PC-3 (cell line): Measurements from ENCODE around the gene BRK1. TPM values are rescaled to one million over a fixed set of nuclear protein-coding genes. Genes with fewer than 3 reads are reported as not detected.
"Not testable (repeated sequence)": the region's sequence is repeated elsewhere in the genome, so short reads cannot be mapped to it uniquely, and the experiment has no call there.

Source experiments
- ATAC-seq: fragments of 200-7000 bp; cut with Tn5 transposase; 2 replicates; pipeline ENCODE4 v1.9.1; 2020; ENCODE audit warnings: mild to moderate bottlenecking, moderate library complexity
- Bru-seq: library from RNA; stranded (reverse); fragments of 400-500 nt; gene quantifications from one replicate; lab custom pipeline; 2021; lab: Mats Ljungman, UMichigan
- BruChase-seq, 2 experiments: library from RNA; stranded (reverse); fragments of 400-500 nt; gene quantifications; one replicate each; lab custom pipeline; 2021; lab: Mats Ljungman, UMichigan
- BruUV-seq: library from RNA; stranded (reverse); fragments of 400-500 nt; replicated peaks from 2 replicates; lab custom pipeline; 2021; lab: Mats Ljungman, UMichigan
- CTCF ChIA-PET: fragments of 300-600 bp; sonication (Branson Sonifier 250); formaldehyde crosslinking; loops from one replicate; lab custom pipeline; 2022; ENCODE audit warnings: antibody characterized with exemption; lab: Charles Lee
- POLR2A ChIA-PET: fragments of 300-600 bp; sonication (Branson Sonifier 250); formaldehyde crosslinking; loops from one replicate; lab custom pipeline; 2022; ENCODE audit warnings: antibody characterized with exemption; ENCODE audit not compliant: unreplicated experiment; lab: Charles Lee
- DNase-seq: peaks from one replicate; pipeline ENCODE4 v3.0.0-alpha.2; 2015
- H2AFZ ChIP-seq: fragments of 300-600 bp; sonication (generic); 2 replicates; pipeline ENCODE4 v1.6.0; 2016; ENCODE audit warnings: antibody characterized with exemption, low read length
- H3F3A ChIP-seq: fragments of 300-600 bp; sonication (generic); one replicate; pipeline ENCODE4 v1.6.0; 2017; ENCODE audit warnings: antibody characterized with exemption, low read length, control low read depth, mild to moderate bottlenecking; ENCODE audit not compliant: unreplicated experiment
- H3K27ac ChIP-seq: fragments of 300-600 bp; sonication (generic); 2 replicates; pipeline ENCODE4 v1.5.1; 2016; ENCODE audit warnings: mild to moderate bottlenecking, low read length
- H3K27me3 ChIP-seq: fragments of 300-600 bp; sonication (generic); 2 replicates; pipeline ENCODE4 v1.6.1; 2016; ENCODE audit warnings: low read length, mixed read lengths
- H3K36me3 ChIP-seq: fragments of 300-600 bp; sonication (generic); 2 replicates; pipeline ENCODE4 v1.6.1; 2016; ENCODE audit warnings: low read depth, mixed run types, low read length, mixed read lengths
- H3K4me1 ChIP-seq: fragments of 300-600 bp; sonication (generic); 2 replicates; pipeline ENCODE4 v1.5.1; 2016; ENCODE audit warnings: low read length; ENCODE audit not compliant: insufficient read depth
- H3K4me2 ChIP-seq: fragments of 300-600 bp; sonication (generic); 2 replicates; pipeline ENCODE4 v1.6.0; 2016; ENCODE audit warnings: low read length
- H3K4me3 ChIP-seq: fragments of 300-600 bp; sonication (generic); 2 replicates; pipeline ENCODE4 v1.5.1; 2016; ENCODE audit warnings: mild to moderate bottlenecking, low read length, mixed read lengths
- H3K79me2 ChIP-seq: fragments of 300-600 bp; sonication (generic); 2 replicates; pipeline ENCODE4 v1.6.1; 2017; ENCODE audit warnings: low read length, mixed read lengths
- H3K9ac ChIP-seq: fragments of 300-600 bp; sonication (generic); 2 replicates; pipeline ENCODE4 v1.6.0; 2016; ENCODE audit warnings: mild to moderate bottlenecking, low read length
- H3K9me2 ChIP-seq: fragments of 300-600 bp; sonication (generic); replicated peaks from 2 replicates; pipeline ENCODE4 v1.6.1; 2016; ENCODE audit warnings: mixed run types, low read length, mixed read lengths
- H3K9me3 ChIP-seq: fragments of 300-600 bp; sonication (generic); 2 replicates; pipeline ENCODE4 v1.6.1; 2016; ENCODE audit warnings: low read length, mixed read lengths
- H4K20me1 ChIP-seq: fragments of 300-600 bp; sonication (generic); 2 replicates; pipeline ENCODE4 v1.6.1; 2016; ENCODE audit warnings: low read length, mixed read lengths
- CTCF ChIP-seq: fragments of 300-600 bp; sonication (generic); conservative IDR thresholded peaks from 2 replicates; pipeline ENCODE4 v1.5.1; 2017; ENCODE audit warnings: antibody characterized with exemption, low read depth, mild to moderate bottlenecking, low read length
- EZH2 ChIP-seq: fragments of 300-600 bp; sonication (generic); IDR thresholded peaks from one replicate; pipeline ENCODE4 v1.6.1; 2017; ENCODE audit warnings: antibody characterized with exemption, mild to moderate bottlenecking, low read length; ENCODE audit not compliant: unreplicated experiment
- EZH2phosphoT487 ChIP-seq: fragments of 300-600 bp; sonication (generic); IDR thresholded peaks from 2 replicates; pipeline ENCODE4 v1.6.1; 2018; ENCODE audit warnings: mild to moderate bottlenecking, antibody characterized with exemption, low read length, borderline replicate concordance
- intact Hi-C: fragments of 100-400 bp; cut with micrococcal nuclease; formaldehyde crosslinking; loops from 2 replicates; pipeline ENCODE4 v1.9.0; 2023
- long read RNA-seq: library from polyadenylated mRNA; unstranded; transcript quantifications from one replicate; pipeline ENCODE4 v2.0.0, GENCODE V29; 2021; ENCODE audit not compliant: unreplicated experiment
- total RNA-seq: library from RNA; depleted of rRNA; stranded (reverse); fragments of >200 nt; gene quantifications from 2 replicates; pipeline ENCODE4 v1.2.3, GENCODE V29; 2014; rRNA removed

Gene BRK1
- total RNA-seq (110 and 140 TPM in 2 replicates), Bru-seq, nascent RNA (percentile 91 among the genes with signal in this experiment), BruChase-seq, experiment 1, labeled RNA remaining after a 6-hour chase (percentile 96 among the genes with signal in this experiment), BruChase-seq, experiment 2, labeled RNA remaining after a 2-hour chase (percentile 94 among the genes with signal in this experiment)
- long read RNA-seq, transcript BRK1-201 (3 exons, 1,233 nt): major isoform, 203 of 233 reads
- long read RNA-seq, partial matches to known transcripts: 1 of 233 reads
- long read RNA-seq, other reads (novel, unspliced or antisense): 29 of 233 reads

GRCh38 chr3:10115326-10116137 is at the start of gene BRK1:
Gene BRK1 (plus strand): TSS chr3:10115675. CDS start chr3:10115702, 27 bp downstream.
- peak within 1 kb of the TSS; percentile 91 for H3K4me2 ChIP-seq
- peak within 1 kb of the TSS; percentile 85 for H3K9ac ChIP-seq
- no peaks in the 10 kb centered on the region for H3K9me2 ChIP-seq
- ATAC-seq (peak; percentile 97), DNase-seq (peak; percentile 98)
- H3K79me2 ChIP-seq: peaks cover 51% of the 10 kb centered on the region
- peak within 1 kb of the TSS; percentile 94 for H3K4me3 ChIP-seq
- no peak for TF ChIP-seq EZH2phosphoT487
- TF ChIP-seq EZH2: no peak
- TF ChIP-seq CTCF: no peak
- H2AFZ ChIP-seq: peak within 1 kb of the TSS; percentile 74
- peak within 1 kb of the TSS; percentile 34 for H3K27ac ChIP-seq
- no TSS peak for BruUV-seq
- no peaks in the 10 kb centered on the region for H3K9me3 ChIP-seq
- H3K36me3 ChIP-seq: peaks cover 3% of the 10 kb centered on the region; the same call in 1 of the 2 replicates
- intact Hi-C loops: loop anchor here (1.0 to 10.0 kb wide), 2 partner anchors 133 to 141 kb away; partner anchors contain the start of gene TATDN2
- no peaks in the 10 kb centered on the region for H3F3A ChIP-seq
- POLR2A ChIA-PET: interaction anchor here (0.6 to 0.7 kb wide), 5 partner anchors 19 to 665 kb away, joined by 4 to 23 read pairs (median 5); no protein-coding TSS in a partner anchor
- peaks cover 19% of the 10 kb centered on the region for H3K4me1 ChIP-seq
- CTCF ChIA-PET: interaction anchor here (0.6 kb wide), 4 partner anchors 14 to 718 kb away, joined by 3 to 8 read pairs (median 5); no protein-coding TSS in a partner anchor
- H3K27me3 ChIP-seq: no peaks in the 10 kb centered on the region
- H4K20me1 ChIP-seq: peaks cover 11% of the 10 kb centered on the region; the same call in 1 of the 2 replicates

- POLR2A ChIA-PET, intact Hi-C loops, H3K27ac ChIP-seq, H4K20me1 ChIP-seq, H3K9ac ChIP-seq, H3K79me2 ChIP-seq, BruUV-seq, H3F3A ChIP-seq, ATAC-seq, H2AFZ ChIP-seq, H3K9me2 ChIP-seq, H3K4me2 ChIP-seq, H3K4me1 ChIP-seq, H3K9me3 ChIP-seq, H3K4me3 ChIP-seq, DNase-seq, H3K27me3 ChIP-seq, CTCF ChIA-PET: not testable (repeated sequence)
- peaks cover 36% of the 10 kb centered on the region for H3K36me3 ChIP-seq
Observed at GRCh38 chr3:10070077-10070476, 45.4 kb upstream of the BRK1 start.

GRCh38 chr3:10074666-10075065 is 40.8 kb upstream of the BRK1 start:
- DNase-seq (no peak), ATAC-seq (peak; percentile 54)
- H3K9me2 ChIP-seq: no peaks in the 10 kb centered on the region
- no peak for TF ChIP-seq CTCF
- no peak for TF ChIP-seq EZH2phosphoT487
- no peak overlapping the region for H3K9ac ChIP-seq
- CTCF ChIA-PET: no interaction called here
- no peaks in the 10 kb centered on the region for H3K9me3 ChIP-seq
- H3K4me2 ChIP-seq: no peak overlapping the region
- no peak overlapping the region for H3K27ac ChIP-seq
- no peaks in the 10 kb centered on the region for H4K20me1 ChIP-seq
- no peaks in the 10 kb centered on the region for H3F3A ChIP-seq
- no peak overlapping the region for H3K4me3 ChIP-seq
- no peak overlapping the region for H2AFZ ChIP-seq
- no peaks in the 10 kb centered on the region for H3K79me2 ChIP-seq
- BruUV-seq: no TSS peak
- intact Hi-C loops: no loop called here
- H3K4me1 ChIP-seq: no peaks in the 10 kb centered on the region
- no peaks in the 10 kb centered on the region for H3K27me3 ChIP-seq
- POLR2A ChIA-PET: no interaction called here
- H3K36me3 ChIP-seq: peaks cover 22% of the 10 kb centered on the region; the same call in 1 of the 2 replicates
